ENCODE results near the gene GLUL. TPM values are rescaled to one million over a fixed set of nuclear protein-coding genes. Genes with fewer than 3 reads are reported as not detected.

The GLUL gene
- total RNA-seq, result 10 to 100 TPM; 34.4 to 52.5 (median 40.5) TPM

DNA sequence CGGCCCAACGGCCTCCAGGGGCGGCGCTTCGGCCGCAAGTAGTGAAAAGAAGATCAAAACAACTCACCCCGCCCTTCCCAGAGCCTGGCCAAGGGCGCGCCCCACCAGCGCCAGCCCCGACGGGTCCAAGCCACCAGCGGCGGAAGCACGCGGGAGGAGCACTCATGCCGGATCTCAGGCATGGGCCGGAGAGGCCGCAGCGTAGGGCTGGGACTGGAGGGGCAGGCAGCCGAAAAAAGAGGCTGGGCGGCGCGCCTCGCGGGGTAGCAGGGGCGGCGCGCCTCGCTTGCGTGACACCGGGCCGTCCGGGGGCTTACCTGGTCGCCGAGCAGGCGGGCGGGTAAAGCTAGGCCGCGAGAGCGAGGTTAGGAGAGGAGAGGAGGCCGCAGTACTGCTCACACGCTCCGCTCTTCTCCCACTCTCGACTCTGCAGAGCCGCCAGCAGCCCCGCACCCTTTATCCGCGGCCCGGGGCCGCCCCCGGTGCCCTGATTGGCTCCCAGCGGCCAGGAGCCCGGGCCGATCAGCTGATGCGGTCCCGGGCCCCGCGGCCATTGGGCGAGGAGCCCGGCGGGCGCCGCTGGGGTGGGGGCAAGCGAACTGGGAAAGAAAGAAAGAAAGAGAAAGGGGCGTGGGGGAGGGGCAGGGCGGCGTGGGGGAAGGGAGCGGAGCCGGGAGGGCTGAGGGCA lies at the start of gene GLUL:
Gene GLUL, minus strand, starts transcription at position 429 of the 688 bp plus-strand sequence. CDS start 3,053 bp downstream, outside the sequence.
- DNase-seq (peak; percentile 54), ATAC-seq (peak; percentile 74 to 79)
- H3K36me3 Mint-ChIP-seq (ENCODE audit: insufficient read depth), result peaks cover 11% of the 10 kb centered on the region
- no peaks in the 10 kb centered on the region for H3K9me3 Mint-ChIP-seq
- H3K27me3 Mint-ChIP-seq (ENCODE audit: low read depth), result no peaks in the 10 kb centered on the region
- H3K4me3 Mint-ChIP-seq, result peak within 1 kb of the TSS; percentile 94
- H3K4me1 Mint-ChIP-seq (ENCODE audit: low read depth), result peaks cover 23% of the 10 kb centered on the region

DNA sequence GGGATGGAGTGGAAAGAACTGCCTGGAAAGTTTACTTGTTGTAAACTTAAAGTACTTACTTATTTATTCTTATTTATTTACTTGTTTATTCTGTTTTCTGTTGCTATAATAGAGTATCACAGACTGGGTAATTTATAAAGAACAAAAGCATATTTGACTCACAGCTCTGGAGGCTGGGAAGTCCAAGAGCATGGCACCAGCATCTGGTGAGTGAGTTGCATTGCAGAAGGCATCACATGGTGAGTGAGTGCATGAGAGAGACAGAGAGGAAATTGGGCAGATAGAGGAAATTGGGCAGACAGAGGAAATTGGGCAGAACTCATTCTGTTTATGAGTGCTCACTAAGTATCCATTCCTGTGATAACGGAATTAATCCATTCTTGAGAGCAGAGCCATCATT lies 46.7 kb upstream of the GLUL start:
- Mint-ChIP-seq H3K9me3 (peaks cover 7% of the 10 kb centered on the region), H3K36me3 (ENCODE audit: insufficient read depth) (no peaks in the 10 kb centered on the region), H3K27me3 (ENCODE audit: low read depth) (peaks cover 2% of the 10 kb centered on the region), H3K4me3 (no peak overlapping the region), H3K4me1 (ENCODE audit: low read depth) (no peaks in the 10 kb centered on the region)
- ATAC-seq, result no peak
- no peak for DNase-seq

DNA sequence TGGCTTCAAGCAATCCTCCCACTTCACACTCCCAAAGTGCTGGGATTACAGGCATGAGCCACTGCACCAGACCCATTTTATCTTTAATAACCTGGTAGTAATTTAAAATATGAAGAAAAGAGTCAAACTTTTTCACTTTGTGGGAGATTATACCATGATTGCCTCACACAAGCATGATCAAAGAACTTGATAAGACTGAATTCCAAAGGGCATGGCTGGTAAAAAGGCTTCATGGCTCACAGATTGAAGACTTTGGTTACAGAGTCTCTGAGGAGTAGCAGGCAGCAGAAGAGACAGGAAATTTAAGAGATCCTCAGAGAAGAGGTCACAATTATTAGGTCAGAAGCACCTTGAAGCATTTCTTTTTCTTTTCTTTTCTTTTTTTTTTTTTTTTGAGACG lies 42.0 kb upstream of the GLUL start:
- ATAC-seq (no peak), DNase-seq (no peak)
- Mint-ChIP-seq H3K4me1 (ENCODE audit: low read depth) (peaks cover 15% of the 10 kb centered on the region), H3K9me3 (peaks cover 7% of the 10 kb centered on the region), H3K36me3 (ENCODE audit: insufficient read depth) (no peaks in the 10 kb centered on the region), H3K4me3 (no peak overlapping the region), H3K27me3 (ENCODE audit: low read depth) (peaks cover 2% of the 10 kb centered on the region)

DNA sequence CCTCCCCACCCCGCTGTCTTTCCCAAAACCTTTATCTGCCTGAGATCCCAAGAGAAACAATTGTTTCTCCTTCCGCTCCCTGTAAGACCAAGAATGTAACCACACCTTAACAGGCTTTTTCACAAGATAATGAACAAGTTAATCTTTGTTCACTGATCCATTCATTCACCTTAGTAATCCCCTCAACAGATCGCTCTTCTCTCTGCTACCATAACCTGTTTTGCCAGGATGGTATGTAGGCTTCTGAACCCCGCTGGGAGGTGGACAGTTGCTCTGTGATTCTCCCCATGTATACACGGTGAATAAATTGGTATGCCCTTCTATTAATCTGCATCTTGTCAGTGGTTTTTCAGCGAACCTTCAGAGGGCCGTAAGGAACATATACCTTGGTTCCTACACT lies 39.7 kb upstream of the GLUL start:
- DNase-seq (no peak), ATAC-seq (no peak)
- Mint-ChIP-seq H3K9me3 (no peaks in the 10 kb centered on the region), H3K4me3 (no peak overlapping the region), H3K27me3 (ENCODE audit: low read depth) (no peaks in the 10 kb centered on the region), H3K4me1 (ENCODE audit: low read depth) (peaks cover 15% of the 10 kb centered on the region), H3K36me3 (ENCODE audit: insufficient read depth) (no peaks in the 10 kb centered on the region)

DNA sequence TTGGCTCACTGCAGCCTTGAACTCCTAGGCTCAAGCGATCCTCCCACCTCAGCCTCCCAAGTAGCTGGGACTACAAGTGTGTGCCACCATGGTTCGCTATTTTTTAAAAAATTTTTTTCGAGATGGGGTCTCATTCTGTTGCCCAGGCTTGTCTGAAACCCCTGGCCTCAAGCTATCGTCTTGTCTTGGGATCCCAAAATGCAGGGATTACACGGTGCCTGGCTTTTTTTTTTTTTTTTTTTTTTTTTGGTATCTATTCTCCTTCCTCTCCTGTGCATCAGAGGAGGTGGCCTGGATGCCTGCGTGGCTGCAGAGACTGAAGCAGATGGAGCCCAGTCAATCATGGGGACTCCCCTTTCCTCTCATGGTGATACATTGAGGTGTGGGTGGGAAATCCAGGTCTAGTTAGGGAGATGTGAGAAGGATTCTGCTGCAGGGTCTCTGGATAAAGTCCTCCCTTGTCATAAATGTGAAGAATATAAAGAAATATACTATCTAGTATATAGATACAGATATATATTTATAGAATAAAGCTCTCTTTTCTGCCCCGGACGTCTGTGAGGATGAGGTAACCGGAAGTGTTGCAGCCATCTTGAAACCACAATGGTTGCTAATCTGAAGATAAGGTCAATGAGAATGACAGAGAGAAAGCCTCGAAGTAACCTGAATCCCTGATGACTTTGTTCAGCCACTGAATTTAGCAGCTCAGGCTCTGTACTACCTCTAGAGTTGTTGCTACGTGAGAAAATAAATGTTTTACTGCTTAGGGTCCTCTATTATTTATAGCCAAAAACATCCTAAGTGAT lies 38.9 kb upstream of the GLUL start:
- H3K4me1 Mint-ChIP-seq (ENCODE audit: low read depth), result peaks cover 17% of the 10 kb centered on the region
- DNase-seq, result no peak
- peak; percentile 79 to 86 for ATAC-seq
- no peak overlapping the region for H3K4me3 Mint-ChIP-seq
- no peaks in the 10 kb centered on the region for H3K9me3 Mint-ChIP-seq
- H3K36me3 Mint-ChIP-seq (ENCODE audit: insufficient read depth), result no peaks in the 10 kb centered on the region
- no peaks in the 10 kb centered on the region for H3K27me3 Mint-ChIP-seq (ENCODE audit: low read depth)

DNA sequence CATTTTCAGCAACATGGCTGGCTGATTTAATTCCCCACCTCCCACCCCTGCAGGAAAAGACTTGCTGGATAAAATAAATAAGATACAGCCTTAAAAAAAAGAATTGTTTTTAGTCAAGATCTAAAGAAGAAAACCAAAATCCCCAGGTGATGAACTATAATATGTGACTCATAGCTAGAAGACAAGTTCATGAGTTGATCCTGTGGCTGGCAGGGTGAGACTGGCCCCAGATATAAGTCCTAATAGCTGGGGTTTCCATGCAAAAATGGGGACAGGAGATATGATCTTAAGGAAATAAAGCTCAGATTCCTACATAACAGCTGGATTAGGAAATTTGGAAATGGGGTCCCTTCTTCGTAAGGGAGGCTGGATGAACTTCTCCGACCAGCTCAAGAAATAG lies 36.5 kb upstream of the GLUL start:
- H3K27me3 Mint-ChIP-seq (ENCODE audit: low read depth), result peaks cover 2% of the 10 kb centered on the region
- DNase-seq, result no peak
- no peaks in the 10 kb centered on the region for H3K36me3 Mint-ChIP-seq (ENCODE audit: insufficient read depth)
- peaks cover 17% of the 10 kb centered on the region for H3K4me1 Mint-ChIP-seq (ENCODE audit: low read depth)
- H3K9me3 Mint-ChIP-seq, result no peaks in the 10 kb centered on the region
- ATAC-seq, result no peak
- no peak overlapping the region for H3K4me3 Mint-ChIP-seq

DNA sequence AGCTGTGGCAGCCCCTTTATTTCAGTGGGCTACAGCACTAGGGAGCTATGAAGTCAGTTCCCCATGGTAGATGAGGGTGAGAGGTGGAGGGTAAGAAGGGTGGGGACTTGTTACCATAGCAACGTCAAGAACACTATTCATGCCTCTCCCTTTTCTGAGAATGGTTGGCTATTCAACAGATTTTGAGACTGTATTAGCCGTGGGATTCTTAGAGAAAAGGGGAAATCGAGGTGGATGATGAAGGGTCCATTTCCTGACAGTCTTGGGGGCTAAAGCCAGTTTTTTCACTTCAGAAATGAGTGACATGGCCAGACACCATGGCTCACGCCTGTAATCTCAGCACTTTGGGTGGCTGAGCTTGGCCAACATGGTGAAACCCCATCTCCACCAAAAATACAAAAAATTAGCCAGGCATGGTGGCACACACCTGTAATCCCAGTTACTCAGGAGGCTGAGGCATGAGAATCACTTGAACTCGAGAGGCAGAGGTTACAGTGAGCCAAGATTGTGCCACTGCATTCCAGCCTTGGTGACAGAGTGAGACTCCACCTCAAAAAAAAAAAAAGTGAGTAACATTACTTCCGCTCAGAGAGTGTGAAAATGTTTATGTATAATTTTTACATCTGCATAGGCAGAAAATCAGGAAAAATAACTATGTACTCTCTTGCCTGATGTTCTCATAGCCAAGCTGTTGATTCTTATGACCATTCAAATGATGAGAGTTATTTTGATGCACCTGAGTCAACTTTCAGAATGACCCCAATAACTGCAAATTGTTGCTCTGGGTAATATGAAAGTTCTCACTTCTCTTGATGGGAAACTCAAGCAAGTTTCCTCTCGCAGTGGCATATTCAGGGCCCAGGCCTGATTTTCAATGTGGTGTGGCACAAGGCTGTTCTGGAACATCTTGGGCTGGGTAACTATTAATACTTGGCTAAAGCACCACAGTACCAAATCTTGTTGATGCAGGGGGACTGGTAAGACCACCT lies 35.1 kb upstream of the GLUL start:
- Mint-ChIP-seq H3K36me3 (ENCODE audit: insufficient read depth) (no peaks in the 10 kb centered on the region), H3K9me3 (no peaks in the 10 kb centered on the region), H3K4me1 (ENCODE audit: low read depth) (peaks cover 17% of the 10 kb centered on the region), H3K4me3 (no peak overlapping the region), H3K27me3 (ENCODE audit: low read depth) (peaks cover 2% of the 10 kb centered on the region)
- DNase-seq (no peak), ATAC-seq (no peak)

DNA sequence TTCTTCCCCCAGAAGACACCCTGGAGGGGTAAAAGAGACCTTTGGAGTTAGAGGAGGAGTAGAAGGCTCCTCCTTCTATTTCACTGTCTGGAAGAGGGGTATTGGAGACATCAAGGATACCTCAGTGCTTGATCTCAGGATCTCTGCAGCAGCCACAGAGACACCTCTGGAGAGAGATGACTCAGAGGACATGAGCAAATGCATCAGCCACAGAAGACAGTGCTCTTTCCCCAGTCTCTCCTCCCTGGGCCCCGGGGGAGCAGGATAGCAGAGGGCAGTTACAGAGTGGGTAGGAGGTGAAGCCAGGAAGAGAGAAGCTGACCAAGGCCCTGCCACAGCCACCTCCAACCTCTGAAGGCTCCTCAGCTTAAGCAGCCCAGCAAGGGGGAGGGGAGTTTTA lies 24.2 kb upstream of the GLUL start:
- H3K4me3 Mint-ChIP-seq, result no peak overlapping the region
- no peaks in the 10 kb centered on the region for H3K9me3 Mint-ChIP-seq
- H3K27me3 Mint-ChIP-seq (ENCODE audit: low read depth), result peaks cover 22% of the 10 kb centered on the region
- no peaks in the 10 kb centered on the region for H3K4me1 Mint-ChIP-seq (ENCODE audit: low read depth)
- no peaks in the 10 kb centered on the region for H3K36me3 Mint-ChIP-seq (ENCODE audit: insufficient read depth)
- DNase-seq, result no peak
- ATAC-seq, result peak in 1 of 2 donors; percentile 40

DNA sequence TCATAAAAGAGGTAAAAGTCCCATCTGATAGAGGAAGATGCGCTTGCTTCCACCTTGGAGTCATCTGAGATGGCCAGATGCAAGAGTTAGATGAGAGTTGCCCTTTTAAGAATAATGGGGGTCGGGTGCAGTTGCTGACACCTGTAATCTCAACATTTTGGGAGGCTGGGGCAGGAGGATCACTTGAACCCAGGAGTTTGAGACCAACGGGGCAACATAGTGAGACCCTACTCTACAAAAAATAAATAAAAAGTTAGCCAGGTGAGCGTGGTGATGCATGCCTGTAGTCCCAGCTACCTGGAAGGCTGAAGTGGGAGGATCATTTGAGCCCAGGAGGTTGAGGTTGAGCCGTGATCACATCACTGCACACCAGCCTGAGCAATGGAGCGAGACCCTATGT lies 22.4 kb upstream of the GLUL start:
- H3K36me3 Mint-ChIP-seq (ENCODE audit: insufficient read depth), result no peaks in the 10 kb centered on the region
- H3K4me3 Mint-ChIP-seq, result no peak overlapping the region
- H3K9me3 Mint-ChIP-seq, result no peaks in the 10 kb centered on the region
- DNase-seq (no peak), ATAC-seq (no peak)
- no peaks in the 10 kb centered on the region for H3K4me1 Mint-ChIP-seq (ENCODE audit: low read depth)
- peaks cover 28% of the 10 kb centered on the region for H3K27me3 Mint-ChIP-seq (ENCODE audit: low read depth)

DNA sequence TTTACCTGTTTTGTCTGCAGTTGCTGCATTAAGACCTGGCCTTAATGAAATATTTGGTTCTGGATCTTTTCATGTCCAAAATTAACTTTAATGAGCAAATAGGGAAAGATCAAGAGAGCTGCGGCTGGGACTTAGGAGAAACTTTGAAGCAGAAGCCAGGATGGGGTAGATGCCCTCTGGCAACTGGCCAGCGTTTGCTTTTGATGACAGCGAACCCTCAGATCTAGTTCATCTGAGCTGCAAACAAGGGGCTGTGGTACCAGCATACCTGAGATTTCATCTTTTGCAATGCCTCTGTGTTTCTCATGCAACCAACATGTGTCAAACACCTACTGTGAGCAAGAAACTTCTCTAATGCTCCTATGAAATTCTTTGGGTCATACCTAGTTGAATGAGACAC lies 21.9 kb upstream of the GLUL start:
- no peak overlapping the region for H3K4me3 Mint-ChIP-seq
- H3K27me3 Mint-ChIP-seq (ENCODE audit: low read depth), result peaks cover 28% of the 10 kb centered on the region
- H3K4me1 Mint-ChIP-seq (ENCODE audit: low read depth), result no peaks in the 10 kb centered on the region
- no peaks in the 10 kb centered on the region for H3K36me3 Mint-ChIP-seq (ENCODE audit: insufficient read depth)
- no peak for DNase-seq
- no peak for ATAC-seq
- no peaks in the 10 kb centered on the region for H3K9me3 Mint-ChIP-seq

DNA sequence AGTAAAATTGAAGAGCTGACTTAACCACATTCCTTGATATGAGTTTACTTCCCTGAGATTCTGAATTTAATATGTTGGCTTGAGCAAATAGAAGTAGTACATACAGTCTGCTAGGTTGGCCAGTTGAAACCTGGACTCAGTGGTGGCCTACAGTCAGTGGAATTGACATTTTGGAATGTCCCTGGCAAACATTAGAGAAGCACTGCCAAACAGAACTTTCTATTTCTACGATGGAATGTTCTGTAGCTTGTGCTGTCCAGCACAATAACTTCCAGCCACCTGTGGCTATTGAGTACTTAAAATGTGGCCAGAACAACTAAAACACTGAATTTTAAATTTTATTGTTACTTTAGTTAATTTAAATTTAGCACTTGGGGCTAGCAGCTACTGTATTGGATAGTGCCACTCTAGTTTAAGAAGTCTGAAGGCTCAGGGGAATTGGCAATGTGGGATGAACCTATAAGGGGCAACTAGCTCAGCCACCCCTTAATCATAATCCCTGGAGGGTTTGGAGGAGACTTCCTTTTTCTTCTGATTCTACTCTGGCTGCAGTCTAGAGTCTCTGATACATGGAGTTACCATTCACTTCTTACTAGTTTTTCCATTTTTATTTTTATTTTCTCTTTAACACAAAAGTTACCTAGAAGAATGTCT lies 19.2 kb upstream of the GLUL start:
- no peak for DNase-seq
- H3K4me3 Mint-ChIP-seq, result no peak overlapping the region
- H3K4me1 Mint-ChIP-seq (ENCODE audit: low read depth), result no peaks in the 10 kb centered on the region
- peaks cover under 1% of the 10 kb centered on the region for H3K9me3 Mint-ChIP-seq
- H3K36me3 Mint-ChIP-seq (ENCODE audit: insufficient read depth), result no peaks in the 10 kb centered on the region
- peaks cover 35% of the 10 kb centered on the region for H3K27me3 Mint-ChIP-seq (ENCODE audit: low read depth)
- no peak for ATAC-seq

DNA sequence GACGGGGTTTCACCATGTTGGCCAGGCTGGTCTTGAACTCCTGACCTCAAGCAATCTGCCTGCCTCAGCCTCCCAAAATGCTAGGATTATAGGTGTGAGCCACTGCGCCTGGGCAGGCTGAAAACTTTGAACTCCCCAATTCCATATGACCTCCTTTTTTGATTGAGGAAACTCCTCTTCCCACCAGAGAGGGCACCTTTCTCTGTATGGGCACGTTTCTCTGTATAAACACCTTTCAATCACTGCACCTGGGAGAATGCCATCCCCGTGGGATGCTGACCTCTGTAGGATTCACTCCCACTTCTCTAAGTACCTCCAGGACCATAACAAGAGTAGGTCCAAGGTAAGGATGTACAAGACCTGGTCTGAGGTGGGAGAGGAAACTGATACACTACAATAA lies 18.5 kb upstream of the GLUL start:
- no peaks in the 10 kb centered on the region for H3K36me3 Mint-ChIP-seq (ENCODE audit: insufficient read depth)
- no peaks in the 10 kb centered on the region for H3K4me1 Mint-ChIP-seq (ENCODE audit: low read depth)
- no peak overlapping the region for H3K4me3 Mint-ChIP-seq

DNA sequence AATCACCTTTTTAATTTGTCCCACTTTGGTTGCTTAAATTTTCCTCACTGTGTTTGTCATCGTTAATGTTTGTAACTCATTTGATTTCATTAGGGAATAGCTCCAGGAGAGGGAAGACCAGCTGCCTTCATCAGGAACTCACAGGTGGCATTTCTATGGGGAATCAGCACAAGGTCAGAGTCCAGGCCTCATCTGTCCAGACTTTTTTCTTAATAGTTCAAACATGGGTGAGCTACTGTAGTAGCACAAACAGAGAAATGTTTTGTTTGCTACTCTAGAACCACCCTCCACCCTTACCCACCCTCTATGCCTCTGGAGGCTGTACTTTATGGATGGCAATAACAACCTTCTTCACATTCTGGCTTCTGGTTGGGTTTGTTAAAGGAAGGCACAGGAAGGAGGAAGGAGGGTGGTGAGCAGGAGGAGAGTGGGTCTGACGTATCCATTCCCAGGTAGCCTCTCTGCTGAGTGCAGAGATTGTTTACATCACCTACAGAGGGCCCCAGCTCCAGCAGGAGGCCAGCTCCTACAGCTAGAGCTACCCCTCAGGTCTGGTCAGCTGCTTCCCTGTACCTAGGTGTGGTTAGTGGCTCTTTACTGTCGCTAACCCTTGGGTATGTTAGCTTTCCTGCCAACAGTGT lies 17.0 kb upstream of the GLUL start:
- DNase-seq (no peak), ATAC-seq (no peak)
- no peaks in the 10 kb centered on the region for H3K4me1 Mint-ChIP-seq (ENCODE audit: low read depth)
- H3K9me3 Mint-ChIP-seq, result peaks cover 5% of the 10 kb centered on the region
- H3K27me3 Mint-ChIP-seq (ENCODE audit: low read depth), result peaks cover 30% of the 10 kb centered on the region
- no peak overlapping the region for H3K4me3 Mint-ChIP-seq
- H3K36me3 Mint-ChIP-seq (ENCODE audit: insufficient read depth), result no peaks in the 10 kb centered on the region

More for the DNA sequence above, 18.5 kb upstream of the GLUL start:
- ATAC-seq, result no peak
- DNase-seq, result no peak
- Mint-ChIP-seq H3K27me3 (ENCODE audit: low read depth) (peaks cover 35% of the 10 kb centered on the region), H3K9me3 (peaks cover 5% of the 10 kb centered on the region)

All from activated T-cell treated with anti-CD3 and anti-CD28 coated beads, Interleukin-2, amount 50 U/mL, for 4 hours (primary cell).